Placental epithelial cell (primary cell): Measurements from ENCODE around the gene CNTN1. TPM values are rescaled to one million over a fixed set of nuclear protein-coding genes. Genes with fewer than 3 reads are reported as not detected.

Experiments used
- total RNA-seq: library from RNA; depleted of rRNA; stranded (reverse); fragments of >200 nt; gene quantifications from 2 replicates; pipeline ENCODE4 v1.2.3, GENCODE V29; 2012

The CNTN1 gene
- not detected in 2 replicates for total RNA-seq

DNA sequence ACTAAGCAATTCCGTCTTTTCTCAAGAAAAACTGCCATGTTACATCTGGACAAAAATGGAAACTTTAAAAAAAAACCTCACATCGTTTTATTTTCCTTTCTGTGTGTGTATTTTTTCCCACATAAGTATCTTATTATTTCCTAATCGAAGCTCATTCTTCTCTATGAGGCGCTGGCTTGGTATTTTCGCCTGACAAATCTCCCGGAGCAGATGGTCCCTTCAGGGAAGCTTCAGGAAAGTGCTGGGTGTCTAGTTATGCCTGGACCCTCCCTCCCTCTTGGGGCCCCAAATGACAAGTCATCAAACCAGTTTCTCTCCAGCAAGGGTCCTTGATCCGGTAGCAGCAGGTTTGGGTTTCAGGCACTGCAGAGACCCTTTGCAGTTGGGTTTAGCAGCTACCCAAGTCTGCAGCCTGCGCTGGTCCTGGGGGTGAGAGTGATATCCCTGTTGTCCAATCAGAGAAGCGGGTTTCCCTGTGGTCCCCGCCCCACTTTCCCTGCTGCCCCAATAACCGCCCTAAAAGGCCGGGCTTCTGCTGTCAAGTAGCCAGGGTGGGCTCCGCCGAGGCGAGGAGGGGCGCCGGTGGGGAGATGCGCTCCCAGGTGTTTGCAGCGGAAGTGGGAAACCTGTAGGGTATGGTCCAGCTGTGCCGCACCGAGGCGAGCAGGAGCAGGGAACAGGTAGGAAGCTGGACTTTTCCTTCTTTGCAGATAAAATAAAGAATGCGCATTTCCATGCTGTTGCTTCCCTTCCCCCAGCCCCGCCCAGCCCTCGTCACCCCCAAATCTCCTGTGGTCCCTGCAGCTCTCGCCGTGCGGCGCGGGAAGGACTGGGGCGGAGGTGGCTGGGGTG, at the start of gene CNTN1:
CNTN1 (plus strand) TSS at position 527 of the 852 bp plus-strand sequence.

